Left forelimb (tissue), 1 donor: Measurements from ENCODE around the gene RABGGTA.

Source experiments
- DNase-seq: peaks from one replicate; pipeline ENCODE4 v3.0.0-alpha.2; 2018; ENCODE audit warnings: low spot score

The RABGGTA gene

GRCh38 chr14:24216345-24216699, 55.1 kb downstream of the RABGGTA start:
- no peak for DNase-seq
